SK-N-SH (cell line): Measurements from ENCODE around the gene IGSF9B. TPM values are rescaled to one million over a fixed set of nuclear protein-coding genes. Genes with fewer than 3 reads are reported as not detected.

Experiments
- CTCF ChIA-PET: fragments of 300-600, 350-600 bp; formaldehyde crosslinking; extraction: SDS; loops from one replicate; lab custom pipeline; 2021; lab: Yijun Ruan, JAX
- POLR2A ChIA-PET: fragments of 350-600 bp; sonication (Branson Sonifier 250); formaldehyde crosslinking; extraction: SDS; loops from one replicate; lab custom pipeline; 2020; ENCODE audit warnings: antibody characterized with exemption, inconsistent platforms; lab: Yijun Ruan, JAX
- DNase-seq: peaks from one replicate; pipeline ENCODE4 v3.0.0; 2012
- H2AFZ ChIP-seq: fragments of 200-600 bp; sonication (generic); 2 replicates; pipeline ENCODE4 v1.8.1; 2016; ENCODE audit warnings: antibody characterized with exemption, mild to moderate bottlenecking, low read depth
- H3F3A ChIP-seq: fragments of 200-600 bp; sonication (generic); replicated peaks from 2 replicates; pipeline ENCODE3; 2016; ENCODE audit warnings: antibody characterized with exemption, mild to moderate bottlenecking; ENCODE audit not compliant: insufficient read depth
- H3K27ac ChIP-seq, 2 experiments: fragments of 200-500 bp in 1 of 2; fragments of 200-600 bp in 1 of 2; sonication (Bioruptor generic) in 1 of 2; sonication (generic), shearing (Covaris generic) in 1 of 2; 2 replicates each; pipeline versions ENCODE4 v1.5.1 to v1.6.1; 2014 to 2016; ENCODE audit warnings: low read depth in 2 of 2, inconsistent platforms in 1 of 2, low read length in 1 of 2, mild to moderate bottlenecking in 1 of 2, mixed read lengths in 1 of 2
- H3K27me3 ChIP-seq: fragments of 200-600 bp; sonication (generic), shearing (Covaris generic); 2 replicates; pipeline ENCODE4 v1.6.1; 2016; ENCODE audit warnings: mixed run types; ENCODE audit not compliant: insufficient read depth
- H3K36me3 ChIP-seq, 2 experiments: fragments of 200-500 bp in 1 of 2; fragments of 200-600 bp in 1 of 2; sonication (Bioruptor generic) in 1 of 2; sonication (generic) in 1 of 2; replicated peaks in 1 of 2; 2 replicates each; pipeline versions ENCODE3 to v1.5.1; 2014 to 2016; ENCODE audit warnings: low read length in 1 of 2, mild to moderate bottlenecking in 1 of 2; ENCODE audit not compliant: insufficient read depth in 2 of 2, control insufficient read depth in 1 of 2
- H3K4me1 ChIP-seq, 2 experiments: fragments of 200-500 bp in 1 of 2; fragments of 200-600 bp in 1 of 2; sonication (Bioruptor generic) in 1 of 2; sonication (generic), shearing (Covaris generic) in 1 of 2; 2 replicates each; pipeline versions ENCODE4 v1.5.1 to v1.6.1; 2014 to 2016; ENCODE audit warnings: low read depth in 1 of 2, low read length in 1 of 2, mixed run types in 1 of 2; ENCODE audit not compliant: insufficient read depth in 2 of 2, control insufficient read depth in 1 of 2
- H3K4me2 ChIP-seq: fragments of 200-600 bp; sonication (generic), shearing (Covaris generic); 2 replicates; pipeline ENCODE4 v1.6.1; 2017; ENCODE audit warnings: mixed run types
- H3K4me3 ChIP-seq, 2 experiments: fragments of 200-500 bp in 1 of 2; fragments of 200-600 bp in 1 of 2; sonication (Bioruptor generic) in 1 of 2; sonication (generic), shearing (Covaris generic) in 1 of 2; 2 replicates each; pipeline versions ENCODE4 v1.5.1 to v1.8.1; 2014 to 2016; ENCODE audit warnings: low read depth in 2 of 2, inconsistent platforms in 1 of 2, low read length in 1 of 2, mild to moderate bottlenecking in 1 of 2, mixed read lengths in 1 of 2, moderate library complexity in 1 of 2
- H3K79me2 ChIP-seq: fragments of 200-600 bp; sonication (generic); 2 replicates; pipeline ENCODE4 v1.8.1; 2017; ENCODE audit warnings: mild to moderate bottlenecking; ENCODE audit not compliant: insufficient read depth
- H3K9ac ChIP-seq: fragments of 200-600 bp; sonication (generic); 2 replicates; pipeline ENCODE4 v1.6.1; 2017; ENCODE audit warnings: mixed run types
- H3K9me2 ChIP-seq: fragments of 200-600 bp; sonication (generic); 2 replicates; pipeline ENCODE4 v1.6.1; 2017; ENCODE audit warnings: mixed run types
- H3K9me3 ChIP-seq: fragments of 200-600 bp; sonication (generic); 2 replicates; pipeline ENCODE4 v1.6.1; 2017; ENCODE audit warnings: mixed run types, mild to moderate bottlenecking, moderate library complexity
- H4K20me1 ChIP-seq: fragments of 200-600 bp; sonication (generic); 2 replicates; pipeline ENCODE4 v1.6.1; 2017; ENCODE audit warnings: mild to moderate bottlenecking, mixed run types; ENCODE audit not compliant: insufficient read depth
- CHD2 ChIP-seq: fragments of 150-350 bp; IDR thresholded peaks from 2 replicates; pipeline ENCODE4 v1.6.1; 2018; ENCODE audit warnings: low read length; ENCODE audit not compliant: partially characterized antibody
- CTCF ChIP-seq: fragments of 200-600 bp; sonication (generic); IDR thresholded peaks from 2 replicates; pipeline ENCODE4 v1.6.1; 2017; ENCODE audit warnings: antibody characterized with exemption, mild to moderate bottlenecking, moderate library complexity
- EP300 ChIP-seq, 2 experiments: IDR thresholded peaks; 2 replicates each; pipeline versions ENCODE4 v1.4.0 to v1.6.1; 2012; ENCODE audit warnings: borderline replicate concordance in 1 of 2, low read depth in 1 of 2, low read length in 1 of 2
- EZH2phosphoT487 ChIP-seq: fragments of 200-600 bp; sonication (generic); IDR thresholded peaks from 2 replicates; pipeline ENCODE4 v1.6.1; 2017; ENCODE audit warnings: low read depth, mixed run types, mild to moderate bottlenecking, antibody characterized with exemption, moderate library complexity, borderline replicate concordance
- FOSL2 ChIP-seq: IDR thresholded peaks from 2 replicates; pipeline ENCODE4 v1.4.0; 2012; ENCODE audit warnings: low read depth, mild to moderate bottlenecking, moderate library complexity, borderline replicate concordance
- FOXJ3 ChIP-seq: sonication (generic); formaldehyde crosslinking; IDR thresholded peaks from 2 replicates; pipeline ENCODE4 v1.5.1; 2020; ENCODE audit warnings: mild to moderate bottlenecking, missing genetic modification reagents
- JUND ChIP-seq: IDR thresholded peaks from 2 replicates; pipeline ENCODE4 v1.4.0; 2012
- MAX ChIP-seq: IDR thresholded peaks from 2 replicates; pipeline ENCODE4 v1.4.0; 2012; ENCODE audit warnings: low read depth
- MEF2A ChIP-seq: IDR thresholded peaks from 2 replicates; pipeline ENCODE4 v1.4.0; 2012; ENCODE audit warnings: low read depth, borderline replicate concordance
- MXI1 ChIP-seq: IDR thresholded peaks from 2 replicates; pipeline ENCODE4 v1.6.1; 2012; ENCODE audit warnings: mild to moderate bottlenecking, low read depth, low read length, improper control_type of control experiment
- PBX3 ChIP-seq: IDR thresholded peaks from 2 replicates; pipeline ENCODE4; 2012
- RAD21 ChIP-seq: IDR thresholded peaks from 2 replicates; pipeline ENCODE4 v1.6.1; 2012; ENCODE audit warnings: mild to moderate bottlenecking, low read length
- RCOR1 ChIP-seq: fragments of 150-350 bp; IDR thresholded peaks from 2 replicates; pipeline ENCODE4 v1.6.1; 2017; ENCODE audit warnings: antibody characterized with exemption, low read length
- RXRA ChIP-seq: IDR thresholded peaks from 2 replicates; pipeline ENCODE4 v1.4.0; 2012; ENCODE audit warnings: low read depth, mild to moderate bottlenecking, borderline replicate concordance
- SIN3A ChIP-seq: IDR thresholded peaks from 2 replicates; pipeline ENCODE4 v1.6.1; 2012; ENCODE audit warnings: low read depth, mild to moderate bottlenecking, low read length, moderate library complexity, borderline replicate concordance
- SMC3 ChIP-seq: IDR thresholded peaks from 2 replicates; pipeline ENCODE4 v1.6.1; 2012; ENCODE audit warnings: low read depth, low read length, improper control_type of control experiment
- WGBS: methylation state at CpG from one replicate; pipeline ENCODE4 v1.1.6; 2017; ENCODE audit warnings: low lambda C conversion rate; 5-methylcytosine and 5-hydroxymethylcytosine counted together
- polyA plus RNA-seq, 3 experiments: library from polyadenylated mRNA; depleted of rRNA; stranded (reverse); fragments of >200 nt; gene quantifications; 2 replicates each; pipeline ENCODE4 v1.2.3, GENCODE V29; 2012
- TF ChIP-seq, protein P1 (sequence below): IDR thresholded peaks from 2 replicates; pipeline ENCODE4 v1.6.1; 2012; ENCODE audit warnings: mild to moderate bottlenecking, low read depth, low read length, moderate library complexity
- TF ChIP-seq, protein P2 (sequence below): IDR thresholded peaks from 2 replicates; pipeline ENCODE4 v1.4.0; 2012; ENCODE audit warnings: low read depth, borderline replicate concordance
- TF ChIP-seq, protein P3 (sequence below): fragments of 150-350 bp; IDR thresholded peaks from 2 replicates; pipeline ENCODE4 v1.6.1; 2017; ENCODE audit warnings: antibody characterized with exemption, low read length, low read depth, borderline replicate concordance

Gene IGSF9B
- polyA plus RNA-seq, 1 of the 3 experiments (the other 2 are of a cell fraction) = 0.41 TPM

DNA sequence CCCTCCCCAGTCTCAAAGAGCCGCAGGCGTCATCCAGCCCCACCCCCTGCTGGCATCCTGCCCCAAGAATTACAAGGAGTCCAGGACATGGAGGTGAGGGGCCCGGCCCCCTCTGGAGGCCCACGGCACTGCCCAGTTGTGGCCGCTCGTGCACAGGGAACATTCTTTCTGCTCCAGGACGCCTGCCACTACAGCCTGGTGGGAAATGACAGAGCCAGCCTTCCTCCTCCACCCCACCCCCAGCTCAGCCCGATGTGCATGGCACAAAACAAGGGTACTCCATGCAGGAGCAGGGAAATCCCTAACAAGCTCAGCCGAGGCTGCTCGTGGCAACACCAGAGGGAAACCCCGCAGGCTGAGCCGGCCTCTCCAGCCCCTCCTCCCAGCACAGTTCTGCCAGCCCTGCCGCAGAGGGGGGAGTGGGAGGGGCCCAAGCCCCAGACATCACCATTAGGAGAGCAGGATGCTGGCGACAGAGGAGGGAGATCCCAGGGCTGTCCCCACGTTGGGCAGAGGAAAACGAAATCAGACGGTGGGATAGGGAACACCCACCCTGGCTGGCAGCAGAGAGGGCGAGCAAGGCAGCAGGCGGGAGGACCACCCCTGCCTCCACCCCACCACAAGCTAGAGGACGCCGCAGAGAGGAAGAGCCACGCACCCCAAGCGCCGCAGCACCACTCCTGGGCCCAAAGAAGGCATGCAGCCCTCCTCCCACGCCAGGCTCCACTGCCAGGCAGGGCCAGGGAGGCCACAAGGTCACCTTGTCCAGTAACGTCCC is 10.0 kb downstream of the IGSF9B start:
- no peaks in the 10 kb centered on the region for H4K20me1 ChIP-seq
- ChIA-PET CTCF (interaction anchor here (0.6 to 16.7 kb wide), 22 partner anchors 9 to 205 kb away, joined by 3 to 200 read pairs (median 4); partner anchors contain the start of gene IGSF9B), POLR2A (interaction anchor here (1.4 to 8.3 kb wide), 9 partner anchors 10 to 99 kb away, joined by 3 to 102 read pairs (median 16); partner anchors contain the start of gene IGSF9B)
- no peak overlapping the region for H2AFZ ChIP-seq
- no peak overlapping the region for H3K9ac ChIP-seq
- WGBS = 11% methylated on average over 9 of the region's 26 CpGs
- H3K4me1 ChIP-seq = peaks cover 0 to 100% of the 10 kb centered on the region in 2 experiments; a peak in 1 of 4 replicates
- H3K36me3 ChIP-seq = no peaks in the 10 kb centered on the region
- peak overlapping the region in 1 of 2 experiments; percentile 89; a peak in 2 of 4 replicates for H3K27ac ChIP-seq
- no peak overlapping the region for H3K4me2 ChIP-seq
- TF ChIP-seq MAX (no peak), EP300 (IDR thresholded peaks at IDR 0.05; ENCODE audit: borderline replicate concordance in 1 of 2, low read depth in 1 of 2, low read length in 1 of 2) (peak in 1 of 2 experiments; percentile 5; a peak in 1 of 4 replicates), PBX3 (no peak), EZH2phosphoT487 (no peak), MXI1 (peak; percentile 73; the same call in 1 of the 2 replicates), SIN3A (no peak), RCOR1 (no peak), CTCF (no peak), JUND (no peak), CHD2 (peak; percentile 69), MEF2A (no peak), SMC3 (no peak), FOXJ3 (CRISPR knock-in tag) (peak; percentile 65), RAD21 (0 out of 2 replicates have a peak, but pooled peaks have one; percentile 1), FOSL2 (no peak), RXRA (no peak)
- TF ChIP-seq, protein P1, sequence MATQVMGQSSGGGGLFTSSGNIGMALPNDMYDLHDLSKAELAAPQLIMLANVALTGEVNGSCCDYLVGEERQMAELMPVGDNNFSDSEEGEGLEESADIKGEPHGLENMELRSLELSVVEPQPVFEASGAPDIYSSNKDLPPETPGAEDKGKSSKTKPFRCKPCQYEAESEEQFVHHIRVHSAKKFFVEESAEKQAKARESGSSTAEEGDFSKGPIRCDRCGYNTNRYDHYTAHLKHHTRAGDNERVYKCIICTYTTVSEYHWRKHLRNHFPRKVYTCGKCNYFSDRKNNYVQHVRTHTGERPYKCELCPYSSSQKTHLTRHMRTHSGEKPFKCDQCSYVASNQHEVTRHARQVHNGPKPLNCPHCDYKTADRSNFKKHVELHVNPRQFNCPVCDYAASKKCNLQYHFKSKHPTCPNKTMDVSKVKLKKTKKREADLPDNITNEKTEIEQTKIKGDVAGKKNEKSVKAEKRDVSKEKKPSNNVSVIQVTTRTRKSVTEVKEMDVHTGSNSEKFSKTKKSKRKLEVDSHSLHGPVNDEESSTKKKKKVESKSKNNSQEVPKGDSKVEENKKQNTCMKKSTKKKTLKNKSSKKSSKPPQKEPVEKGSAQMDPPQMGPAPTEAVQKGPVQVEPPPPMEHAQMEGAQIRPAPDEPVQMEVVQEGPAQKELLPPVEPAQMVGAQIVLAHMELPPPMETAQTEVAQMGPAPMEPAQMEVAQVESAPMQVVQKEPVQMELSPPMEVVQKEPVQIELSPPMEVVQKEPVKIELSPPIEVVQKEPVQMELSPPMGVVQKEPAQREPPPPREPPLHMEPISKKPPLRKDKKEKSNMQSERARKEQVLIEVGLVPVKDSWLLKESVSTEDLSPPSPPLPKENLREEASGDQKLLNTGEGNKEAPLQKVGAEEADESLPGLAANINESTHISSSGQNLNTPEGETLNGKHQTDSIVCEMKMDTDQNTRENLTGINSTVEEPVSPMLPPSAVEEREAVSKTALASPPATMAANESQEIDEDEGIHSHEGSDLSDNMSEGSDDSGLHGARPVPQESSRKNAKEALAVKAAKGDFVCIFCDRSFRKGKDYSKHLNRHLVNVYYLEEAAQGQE = no peak
- TF ChIP-seq, protein P2, sequence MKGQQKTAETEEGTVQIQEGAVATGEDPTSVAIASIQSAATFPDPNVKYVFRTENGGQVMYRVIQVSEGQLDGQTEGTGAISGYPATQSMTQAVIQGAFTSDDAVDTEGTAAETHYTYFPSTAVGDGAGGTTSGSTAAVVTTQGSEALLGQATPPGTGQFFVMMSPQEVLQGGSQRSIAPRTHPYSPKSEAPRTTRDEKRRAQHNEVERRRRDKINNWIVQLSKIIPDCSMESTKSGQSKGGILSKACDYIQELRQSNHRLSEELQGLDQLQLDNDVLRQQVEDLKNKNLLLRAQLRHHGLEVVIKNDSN = no peak
- TF ChIP-seq, protein P3, sequence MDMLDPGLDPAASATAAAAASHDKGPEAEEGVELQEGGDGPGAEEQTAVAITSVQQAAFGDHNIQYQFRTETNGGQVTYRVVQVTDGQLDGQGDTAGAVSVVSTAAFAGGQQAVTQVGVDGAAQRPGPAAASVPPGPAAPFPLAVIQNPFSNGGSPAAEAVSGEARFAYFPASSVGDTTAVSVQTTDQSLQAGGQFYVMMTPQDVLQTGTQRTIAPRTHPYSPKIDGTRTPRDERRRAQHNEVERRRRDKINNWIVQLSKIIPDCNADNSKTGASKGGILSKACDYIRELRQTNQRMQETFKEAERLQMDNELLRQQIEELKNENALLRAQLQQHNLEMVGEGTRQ = no peak
- DNase-seq = peak; percentile 91
- H3K4me3 ChIP-seq = peak overlapping the region in 1 of 2 experiments; percentile 15; a peak in 1 of 4 replicates
- H3F3A ChIP-seq = no peaks in the 10 kb centered on the region
- H3K79me2 ChIP-seq = no peaks in the 10 kb centered on the region
- H3K27me3 ChIP-seq = no peaks in the 10 kb centered on the region; the same call in 1 of the 2 replicates
- H3K9me3 ChIP-seq = no peaks in the 10 kb centered on the region
- H3K9me2 ChIP-seq = no peaks in the 10 kb centered on the region
